Dermis blood vessel endothelial cell (primary cell): Measurements from ENCODE around the gene RASGRF2. TPM values are rescaled to one million over a fixed set of nuclear protein-coding genes. Genes with fewer than 3 reads are reported as not detected.
"Not testable (repeated sequence)": the region's sequence is repeated elsewhere in the genome, so short reads cannot be mapped to it uniquely, and the experiment has no call there.

Source experiments
- DNase-seq: peaks from one replicate; pipeline ENCODE4 v3.0.0; 2010
- total RNA-seq: library from RNA; depleted of rRNA; stranded (reverse); fragments of >200 nt; gene quantifications from 2 replicates; pipeline ENCODE4 v1.2.3, GENCODE V29; 2014

Gene RASGRF2
- total RNA-seq, 1 donor from 2014 or later, result 26.4 TPM

- DNase-seq, result peak; percentile 82
Measured at GRCh38 chr5:80985600-80986228, 25.6 kb downstream of the RASGRF2 start.

- DNase-seq, result no peak
Measured at GRCh38 chr5:80986382-80986781, 26.2 kb downstream of the RASGRF2 start.

- no peak for DNase-seq
Measured at GRCh38 chr5:80987078-80987766, 27.1 kb downstream of the RASGRF2 start.

GRCh38 chr5:80988419-80988935 lies 28.3 kb downstream of the RASGRF2 start:
- no peak for DNase-seq

- DNase-seq, result no peak
Measured at GRCh38 chr5:80989883-80990282, 29.7 kb downstream of the RASGRF2 start.

GRCh38 chr5:80990527-80990926 lies 30.4 kb downstream of the RASGRF2 start:
- no peak for DNase-seq

- DNase-seq, result no peak
Measured at GRCh38 chr5:80990971-80991370, 30.8 kb downstream of the RASGRF2 start.

- no peak for DNase-seq
Measured at GRCh38 chr5:80995908-80996307, 35.7 kb downstream of the RASGRF2 start.

- DNase-seq, result no peak
Measured at GRCh38 chr5:80998590-80998979, 38.4 kb downstream of the RASGRF2 start.

- peak; percentile 20 for DNase-seq
Measured at GRCh38 chr5:81003811-81004386, 43.7 kb downstream of the RASGRF2 start.

GRCh38 chr5:81005708-81006107 lies 45.5 kb downstream of the RASGRF2 start:
- DNase-seq, result no peak

- DNase-seq, result no peak
Measured at GRCh38 chr5:81006231-81006630, 46.1 kb downstream of the RASGRF2 start.

GRCh38 chr5:81006947-81007636 lies 46.9 kb downstream of the RASGRF2 start:
- DNase-seq, result no peak

- no peak for DNase-seq
Measured at GRCh38 chr5:81007637-81008027, 47.5 kb downstream of the RASGRF2 start.

GRCh38 chr5:81010336-81011169 lies 50.4 kb downstream of the RASGRF2 start:
- DNase-seq, result no peak

- no peak for DNase-seq
Measured at GRCh38 chr5:81014348-81014747, 54.2 kb downstream of the RASGRF2 start.

GRCh38 chr5:81016116-81016515 lies 56.0 kb downstream of the RASGRF2 start:
- DNase-seq, result no peak

GRCh38 chr5:81017320-81017719 lies 57.2 kb downstream of the RASGRF2 start:
- DNase-seq, result no peak

- not testable (repeated sequence) for DNase-seq
Measured at GRCh38 chr5:81018608-81019007, 58.4 kb downstream of the RASGRF2 start.

GRCh38 chr5:81019748-81020147 lies 59.6 kb downstream of the RASGRF2 start:
- no peak for DNase-seq

- no peak for DNase-seq
Measured at GRCh38 chr5:81020478-81021167, 60.5 kb downstream of the RASGRF2 start.

GRCh38 chr5:81021486-81021885 lies 61.3 kb downstream of the RASGRF2 start:
- DNase-seq, result no peak
